Choroid plexus epithelial cell (primary cell): ENCODE measurements around the gene TMEM178A.
A peak's percentile ranks its signal among the peaks of the same experiment; 100 is the strongest.

Source experiments
- DNase-seq: peaks from one replicate; pipeline ENCODE4 v3.0.0-alpha.2; 2010; ENCODE audit warnings: low read depth
- H3K4me3 ChIP-seq: 2 replicates; pipeline ENCODE4 v1.5.1; 2011; ENCODE audit warnings: low read depth, mild to moderate bottlenecking, control low read depth, low read length, moderate library complexity
- CTCF ChIP-seq: conservative IDR thresholded peaks from 2 replicates; pipeline ENCODE4 v1.5.1; 2011; ENCODE audit warnings: low read depth, mild to moderate bottlenecking, control low read depth, inconsistent platforms, low read length, moderate library complexity

Gene TMEM178A

GRCh38 chr2:39708003-39708402 lies 42.3 kb downstream of the TMEM178A start:
- no peak for DNase-seq
- no peak for TF ChIP-seq CTCF
- H3K4me3 ChIP-seq = no peak overlapping the region

- H3K4me3 ChIP-seq = no peak overlapping the region
- no peak for TF ChIP-seq CTCF
- DNase-seq = no peak
Observed at GRCh38 chr2:39710807-39711206, 45.1 kb downstream of the TMEM178A start.

GRCh38 chr2:39712953-39713352 lies 47.2 kb downstream of the TMEM178A start:
- peak; percentile 28 for DNase-seq
- no peak for TF ChIP-seq CTCF
- no peak overlapping the region for H3K4me3 ChIP-seq

GRCh38 chr2:39715095-39715494 lies 49.4 kb downstream of the TMEM178A start:
- no peak for TF ChIP-seq CTCF
- no peak for DNase-seq
- H3K4me3 ChIP-seq = no peak overlapping the region

- no peak for TF ChIP-seq CTCF
- DNase-seq = no peak
- no peak overlapping the region for H3K4me3 ChIP-seq
Observed at GRCh38 chr2:39715822-39716221, 50.1 kb downstream of the TMEM178A start.

GRCh38 chr2:39717067-39717466 lies 51.4 kb downstream of the TMEM178A start:
- no peak for TF ChIP-seq CTCF
- DNase-seq = no peak
- no peak overlapping the region for H3K4me3 ChIP-seq

GRCh38 chr2:39718483-39718882 lies 52.8 kb downstream of the TMEM178A start:
- DNase-seq = peak; percentile 13
- no peak overlapping the region for H3K4me3 ChIP-seq
- TF ChIP-seq CTCF = no peak
